HG03095 (cell line): ENCODE data around the gene DPYSL4.
"Not testable (repeated sequence)": the region's sequence is repeated elsewhere in the genome, so short reads cannot be mapped to it uniquely, and the experiment has no call there.

Experiments
- ATAC-seq: cut with Tn5 transposase; IDR thresholded peaks from one replicate; pipeline ENCODE4 v1.9.1; 2021; ENCODE audit warnings: moderate library complexity; ENCODE audit not compliant: unreplicated experiment

Gene DPYSL4

GRCh38 chr10:132204781-132205473 is 18.2 kb downstream of the DPYSL4 start:
- no peak for ATAC-seq

DNA sequence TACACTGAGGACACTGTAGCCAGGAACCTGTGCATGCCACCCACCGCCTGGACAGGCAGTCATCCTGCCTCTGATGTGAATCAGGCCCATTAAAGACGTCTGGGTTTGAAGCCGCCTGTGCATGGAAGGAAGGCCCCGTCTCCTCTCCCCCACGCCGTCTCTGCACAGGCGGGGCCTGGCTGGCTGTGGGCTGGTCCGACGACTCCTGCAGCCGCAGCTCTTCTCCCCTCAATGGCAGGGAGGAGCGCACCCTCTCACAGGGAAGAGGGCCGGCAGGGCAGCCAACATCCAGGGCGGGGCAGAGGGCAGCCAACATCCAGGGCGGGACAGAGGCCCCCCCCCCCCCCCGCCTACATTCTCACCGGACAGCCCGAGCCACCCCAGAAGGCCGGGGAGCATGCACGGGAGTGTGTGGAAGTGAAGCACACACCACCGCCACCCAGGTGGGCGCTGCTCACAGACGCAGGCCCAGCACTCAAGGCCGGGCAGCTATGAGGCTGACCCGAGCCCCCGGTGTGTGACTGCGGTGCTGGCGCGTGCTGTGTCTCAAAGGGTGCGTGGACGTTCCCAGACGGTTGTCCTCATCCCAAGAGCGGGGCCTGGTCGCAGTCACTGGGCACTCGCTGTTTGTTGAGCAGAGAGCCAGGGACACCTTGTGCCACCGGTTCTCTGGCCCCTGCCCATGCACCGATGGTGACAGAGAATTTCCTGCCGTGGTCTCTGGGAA is 19.1 kb downstream of the DPYSL4 start:
- no peak for ATAC-seq

- no peak for ATAC-seq
Measured at GRCh38 chr10:132206377-132206745, 19.6 kb downstream of the DPYSL4 start.

GRCh38 chr10:132206806-132207535 is 20.2 kb downstream of the DPYSL4 start:
- no peak for ATAC-seq

DNA sequence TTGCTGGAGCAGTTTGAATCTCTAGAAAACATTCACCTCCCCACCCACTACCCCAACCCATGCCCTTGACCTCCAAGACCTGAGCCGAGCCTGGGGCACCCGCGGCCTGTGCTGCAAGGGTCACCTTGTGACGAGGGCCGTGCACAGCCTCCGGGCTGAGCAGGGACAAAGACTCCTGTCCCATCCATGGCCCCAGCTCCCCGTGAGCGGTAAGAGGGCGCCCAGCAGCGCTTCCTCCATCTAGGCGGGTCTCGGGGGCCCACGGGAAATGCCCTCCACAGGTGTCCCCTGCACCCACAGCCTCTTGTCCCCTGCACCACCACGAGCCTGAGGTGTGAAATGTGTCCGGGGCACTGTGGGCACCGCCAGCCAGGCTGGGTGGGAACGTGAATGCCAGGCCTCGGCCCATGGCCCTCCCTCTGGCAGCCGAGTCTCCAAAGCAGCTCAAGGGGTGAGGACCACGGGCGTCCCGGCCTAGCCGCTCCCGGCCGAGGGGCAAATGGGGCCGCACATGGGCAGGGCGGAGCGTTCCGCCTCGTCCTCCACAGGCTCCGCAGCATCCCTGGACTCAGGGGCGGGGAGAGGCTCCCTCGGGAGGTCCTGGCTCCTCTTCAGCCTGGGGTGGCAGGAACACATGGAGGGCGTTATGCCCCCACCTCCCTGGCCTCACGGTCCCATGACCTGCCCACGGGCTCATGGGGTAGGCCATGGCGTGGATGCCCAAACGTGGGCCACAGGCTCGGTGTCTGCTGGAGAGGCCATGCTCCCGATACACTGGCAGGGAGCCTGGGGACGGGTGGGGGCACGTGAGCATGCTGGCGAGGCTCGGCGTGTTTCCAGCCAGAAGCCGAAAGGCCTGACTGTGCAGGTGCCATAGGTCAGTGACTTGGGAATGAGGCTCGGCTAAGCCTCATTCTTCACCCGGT is 21.1 kb downstream of the DPYSL4 start:
- ATAC-seq = no peak

- no peak for ATAC-seq
Measured at GRCh38 chr10:132208462-132209050, 21.8 kb downstream of the DPYSL4 start.

DNA sequence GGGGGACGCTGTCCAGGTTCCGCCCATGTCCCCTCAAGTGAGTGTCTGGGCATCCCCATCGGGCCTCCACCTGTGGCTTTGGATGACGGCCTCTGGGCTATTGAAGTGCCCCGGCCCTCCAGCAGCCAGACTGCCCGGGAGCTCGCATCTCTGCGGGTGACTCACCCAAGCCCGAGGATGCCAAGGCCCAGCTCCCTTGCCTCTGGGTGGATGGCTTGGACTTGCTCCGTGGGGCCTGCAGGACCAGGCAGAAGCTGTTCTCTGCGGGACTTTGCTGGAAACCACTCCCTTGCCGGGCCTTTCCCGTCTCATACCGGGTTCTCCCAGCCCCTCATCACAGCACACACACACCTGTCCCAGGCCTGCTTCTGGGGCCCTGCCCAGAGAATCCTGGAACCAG is 22.4 kb downstream of the DPYSL4 start:
- ATAC-seq = no peak

DNA sequence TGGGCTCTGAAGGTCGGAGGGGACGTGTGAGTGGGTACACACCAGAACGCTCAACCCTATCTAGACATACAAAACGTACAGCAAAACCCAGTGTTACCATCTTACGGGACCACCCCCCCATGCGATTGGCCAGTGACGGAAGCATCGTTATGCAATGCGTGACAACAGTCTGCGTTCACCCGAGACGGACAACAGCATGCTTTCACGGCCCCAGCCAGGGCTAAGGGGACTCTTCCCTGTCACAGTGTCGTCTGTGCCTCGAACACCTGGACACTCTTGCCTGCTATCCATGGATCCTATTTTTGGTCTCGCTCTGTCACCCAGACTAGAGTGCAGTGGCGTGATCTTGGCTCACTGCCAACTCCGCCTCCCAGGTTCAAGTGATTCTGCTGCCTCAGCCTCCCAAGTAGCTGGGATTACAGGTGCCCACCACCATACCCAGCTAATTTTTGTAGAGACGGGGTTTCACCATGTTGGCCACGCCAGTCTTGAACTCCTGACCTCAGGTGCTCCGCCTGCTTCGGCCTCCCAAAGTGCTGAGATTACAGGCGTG is 23.3 kb downstream of the DPYSL4 start:
- ATAC-seq = no peak

- no peak for ATAC-seq
Measured at GRCh38 chr10:132210766-132211165, 24.0 kb downstream of the DPYSL4 start.

GRCh38 chr10:132211246-132211645 is 24.5 kb downstream of the DPYSL4 start:
- ATAC-seq = no peak

DNA sequence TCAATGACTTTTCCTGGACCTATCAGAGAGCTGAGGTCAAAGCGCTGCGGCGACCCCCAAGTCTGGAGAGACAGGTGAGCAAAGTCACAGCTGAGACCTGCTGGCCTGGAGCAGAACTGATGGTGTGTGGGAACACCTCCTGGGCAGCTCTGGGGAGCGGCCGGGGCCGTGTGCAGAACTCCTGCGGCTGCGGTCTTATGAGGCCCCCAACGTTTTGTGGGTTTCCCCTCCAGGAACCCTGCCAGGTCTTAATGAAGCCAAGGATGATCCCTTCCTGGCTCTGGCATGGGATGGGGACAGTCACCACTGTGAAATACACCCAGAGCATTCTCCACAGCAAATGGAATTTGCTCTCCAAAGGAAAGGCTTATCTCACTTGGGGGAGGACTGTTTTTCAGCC is 26.1 kb downstream of the DPYSL4 start:
- ATAC-seq = no peak

DNA sequence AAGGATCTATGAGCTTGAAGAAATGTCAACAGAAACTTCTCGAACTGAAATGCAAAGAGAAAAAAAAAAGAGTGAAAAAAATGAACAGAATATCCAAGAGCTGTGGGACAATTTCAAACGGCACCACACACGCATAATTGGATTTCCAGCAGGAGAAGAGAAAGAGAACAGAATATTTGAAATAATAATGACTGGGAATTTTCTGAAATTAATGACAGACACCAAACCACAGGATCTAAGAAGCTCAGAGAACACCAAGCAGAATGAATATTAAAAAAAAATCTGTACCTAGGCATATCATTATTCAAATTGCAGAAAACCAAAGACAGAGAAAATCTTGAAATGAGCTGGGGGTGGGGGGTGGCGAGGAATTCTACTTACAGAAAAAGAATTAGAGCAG is 27.2 kb downstream of the DPYSL4 start:
- no peak for ATAC-seq

- ATAC-seq = not testable (repeated sequence)
Measured at GRCh38 chr10:132216441-132216840, 29.7 kb downstream of the DPYSL4 start.

DNA sequence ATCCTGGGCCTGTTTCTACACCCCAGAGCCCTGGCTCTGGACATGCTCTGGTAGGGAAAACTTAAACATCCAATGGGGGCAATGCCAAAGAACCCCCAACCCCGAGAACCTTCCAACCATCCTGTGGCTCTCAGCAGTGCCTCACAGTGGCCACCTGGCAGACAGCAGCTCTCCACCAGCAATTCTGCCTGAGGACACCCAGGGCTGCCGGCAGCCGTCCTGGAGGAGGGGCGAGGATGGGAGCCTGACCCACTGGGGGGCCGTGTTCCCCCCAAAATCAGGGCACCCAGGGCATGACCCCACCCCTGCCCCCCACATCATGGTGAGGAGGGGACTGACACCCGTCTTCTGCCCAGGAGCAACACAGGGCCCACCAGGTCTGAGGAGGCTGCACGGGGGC is 32.7 kb downstream of the DPYSL4 start:
- ATAC-seq = no peak

- ATAC-seq = no peak
Measured at GRCh38 chr10:132220061-132220460, 33.3 kb downstream of the DPYSL4 start.

DNA sequence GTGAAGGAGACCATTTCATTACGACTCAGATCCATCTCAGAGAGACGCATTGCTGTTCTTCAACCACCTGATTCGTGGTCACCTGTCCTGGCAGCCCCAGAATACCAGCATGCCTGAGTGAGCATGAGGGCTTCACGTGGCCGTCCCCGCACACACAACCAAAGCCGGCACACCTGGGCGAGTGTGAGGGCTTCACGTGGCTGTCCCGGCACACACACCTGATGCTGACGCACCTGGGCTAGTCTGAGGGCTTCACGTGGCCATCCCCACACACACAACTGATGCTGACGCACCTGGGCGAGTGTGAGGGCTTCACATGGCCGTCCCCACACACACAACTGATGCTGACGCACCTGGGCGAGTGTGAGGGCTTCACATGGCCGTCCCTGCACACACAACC is 34.2 kb downstream of the DPYSL4 start:
- not testable (repeated sequence) for ATAC-seq

DNA sequence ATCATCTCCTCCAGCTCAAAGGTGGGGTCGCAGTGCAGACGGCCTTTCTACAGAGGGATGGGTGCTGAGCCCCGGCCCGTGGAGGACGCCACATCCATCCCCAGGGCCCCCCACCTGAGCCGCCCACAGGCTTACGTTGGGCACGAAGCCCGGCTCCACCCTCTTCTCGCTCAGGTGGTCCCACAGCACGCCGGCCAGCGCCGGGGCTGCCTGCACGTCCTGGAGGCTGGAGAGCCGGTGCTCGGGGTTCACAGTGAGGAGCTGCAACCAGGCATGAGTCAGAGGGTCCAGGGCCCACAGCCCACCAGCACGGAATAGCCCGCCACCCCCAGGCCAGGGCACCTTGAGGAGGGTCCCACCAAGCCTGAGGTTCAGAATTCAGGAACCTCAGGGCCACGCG is 36.0 kb downstream of the DPYSL4 start:
- no peak for ATAC-seq

GRCh38 chr10:132223156-132223590 is 36.4 kb downstream of the DPYSL4 start:
- peak; percentile 97 for ATAC-seq

- no peak for ATAC-seq
Measured at GRCh38 chr10:132223611-132224342, 37.0 kb downstream of the DPYSL4 start.
